Epidermal melanocyte (primary cell): ENCODE data around the gene HAUS8.
A peak's percentile ranks its signal among the peaks of the same experiment; 100 is the strongest.
"Not testable (repeated sequence)": the region's sequence is repeated elsewhere in the genome, so short reads cannot be mapped to it uniquely, and the experiment has no call there.

Experiments used
- DNase-seq: peaks from one replicate; pipeline ENCODE4 v3.0.0; 2011; ENCODE audit warnings: low spot score; ENCODE audit not compliant: insufficient read length

Gene HAUS8

DNA sequence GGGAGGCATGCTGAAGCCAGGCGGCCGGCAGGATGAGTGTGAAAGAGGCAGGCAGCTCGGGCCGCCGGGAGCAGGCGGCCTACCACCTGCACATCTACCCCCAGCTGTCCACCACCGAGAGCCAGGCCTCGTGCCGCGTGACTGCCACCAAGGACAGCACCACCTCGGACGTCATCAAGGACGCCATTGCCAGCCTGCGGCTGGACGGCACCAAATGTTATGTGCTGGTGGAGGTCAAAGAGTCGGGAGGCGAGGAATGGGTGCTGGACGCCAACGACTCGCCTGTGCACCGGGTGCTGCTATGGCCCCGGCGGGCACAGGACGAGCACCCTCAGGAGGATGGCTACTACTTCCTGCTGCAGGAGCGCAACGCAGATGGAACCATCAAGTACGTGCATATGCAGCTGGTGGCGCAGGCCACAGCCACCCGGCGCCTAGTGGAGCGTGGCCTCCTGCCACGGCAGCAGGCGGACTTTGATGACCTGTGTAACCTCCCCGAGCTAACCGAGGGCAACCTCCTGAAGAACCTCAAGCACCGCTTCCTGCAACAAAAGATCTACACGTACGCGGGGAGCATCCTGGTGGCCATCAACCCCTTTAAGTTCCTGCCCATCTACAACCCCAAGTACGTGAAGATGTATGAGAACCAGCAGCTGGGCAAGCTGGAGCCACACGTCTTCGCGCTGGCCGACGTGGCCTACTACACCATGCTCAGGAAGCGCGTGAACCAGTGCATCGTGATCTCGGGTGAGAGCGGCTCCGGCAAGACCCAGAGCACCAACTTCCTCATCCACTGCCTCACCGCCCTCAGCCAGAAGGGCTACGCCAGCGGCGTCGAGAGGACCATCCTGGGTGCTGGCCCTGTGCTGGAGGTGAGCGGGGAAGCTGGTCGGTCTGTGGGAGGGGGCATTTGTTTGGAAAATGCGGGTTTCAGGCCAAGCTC lies 26.7 kb upstream of the HAUS8 start:
- DNase-seq, result no peak

DNA sequence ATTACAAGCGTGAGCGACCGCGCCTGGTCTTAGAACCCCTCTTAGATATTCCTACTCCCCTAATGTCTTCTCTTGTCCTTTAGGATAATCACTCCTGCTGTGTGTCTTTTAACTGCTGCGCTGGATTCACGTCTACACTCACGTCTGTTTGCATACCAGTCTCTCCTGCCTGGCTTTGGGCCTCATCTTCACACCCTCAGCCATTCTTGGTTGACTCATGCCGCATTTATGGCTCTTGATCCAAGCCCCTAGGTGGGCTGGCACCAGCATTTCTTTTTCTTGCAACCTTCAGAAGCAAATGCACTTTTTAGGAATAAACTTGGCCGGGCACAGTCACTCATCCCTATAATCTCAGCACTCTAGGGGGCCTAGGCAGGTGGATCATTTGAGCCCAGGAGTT lies 23.1 kb upstream of the HAUS8 start:
- no peak for DNase-seq

DNA sequence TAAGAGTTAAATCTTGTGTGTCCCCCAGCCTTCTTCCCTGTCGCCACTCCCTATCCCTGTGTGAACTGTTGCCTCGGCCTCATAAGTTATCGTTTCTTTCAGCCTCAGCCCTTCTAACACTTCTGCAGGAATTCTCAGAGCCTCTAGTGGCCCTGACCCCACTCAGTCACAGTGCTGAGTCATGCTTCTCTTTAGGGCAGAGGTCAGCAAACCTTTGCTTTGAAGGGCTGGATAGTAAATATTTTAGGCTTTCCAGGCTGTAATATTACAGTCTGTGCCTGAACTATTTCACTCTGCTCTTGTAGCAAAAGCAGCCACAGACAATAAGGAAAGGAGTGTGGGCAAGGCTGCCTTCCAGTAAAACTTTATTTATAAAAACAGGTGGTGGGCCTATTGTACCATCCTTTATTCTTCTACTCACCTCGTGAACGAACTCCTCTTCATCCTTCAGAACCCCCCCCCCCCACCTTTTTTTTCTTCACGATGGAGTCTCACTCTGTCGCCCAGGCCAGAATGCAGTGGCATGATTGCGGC lies 22.4 kb upstream of the HAUS8 start:
- DNase-seq, result no peak

DNA sequence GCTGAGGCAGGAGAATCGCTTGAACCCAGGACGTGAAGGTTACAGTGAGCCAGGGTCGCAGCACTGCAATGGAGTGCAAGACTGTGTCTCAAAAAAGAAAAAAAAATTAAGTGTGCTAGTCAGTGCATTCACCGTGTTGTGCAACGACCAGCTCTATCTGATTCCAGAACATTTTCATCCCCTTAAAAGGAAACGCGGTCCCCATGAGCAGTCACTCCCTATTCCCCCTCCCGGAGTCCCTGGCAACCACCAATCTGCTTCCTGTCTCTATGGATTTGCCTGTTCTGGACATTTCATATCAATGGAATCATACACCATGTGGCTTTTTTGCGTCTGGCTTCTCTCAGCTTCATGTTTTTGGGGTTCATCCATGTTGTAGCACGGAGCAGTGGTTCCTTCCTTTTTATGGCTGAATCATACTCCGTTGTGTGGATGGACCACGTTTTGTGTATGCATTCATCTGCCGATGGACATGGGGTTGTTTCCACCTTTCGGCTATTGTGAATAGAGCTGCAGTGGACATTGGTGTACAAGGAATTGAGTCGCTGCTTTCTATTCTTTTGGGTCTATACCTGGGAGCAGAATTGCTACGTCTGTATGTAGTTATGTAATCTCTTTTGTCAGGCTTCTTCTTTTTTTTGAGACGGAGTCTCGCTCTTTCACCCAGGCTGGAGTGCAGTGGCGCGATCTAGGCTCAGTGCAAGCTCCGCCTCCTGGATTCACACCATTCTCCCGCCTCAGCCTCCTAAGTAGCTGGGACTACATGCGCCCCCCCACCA lies 20.1 kb upstream of the HAUS8 start:
- DNase-seq, result no peak

DNA sequence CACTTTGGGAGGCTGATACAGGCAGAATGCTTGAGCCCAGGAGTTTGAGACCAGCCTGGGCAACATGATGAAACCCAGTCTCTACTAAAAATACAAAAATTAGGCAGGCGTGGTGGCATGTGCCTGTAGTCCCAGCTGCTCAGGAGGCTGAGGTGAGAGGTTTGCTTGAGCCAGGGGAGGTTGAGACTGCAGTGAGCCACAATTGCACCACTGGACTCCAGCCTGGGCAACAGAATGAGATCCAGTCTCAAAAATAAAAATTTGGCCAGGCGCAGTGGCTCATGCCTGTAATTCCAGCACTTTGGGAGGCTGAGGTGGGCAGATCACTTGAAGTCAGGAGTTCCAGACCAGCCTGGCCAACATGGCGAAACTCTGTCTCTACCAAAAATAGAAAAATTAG lies 19.4 kb upstream of the HAUS8 start:
- not testable (repeated sequence) for DNase-seq

DNA sequence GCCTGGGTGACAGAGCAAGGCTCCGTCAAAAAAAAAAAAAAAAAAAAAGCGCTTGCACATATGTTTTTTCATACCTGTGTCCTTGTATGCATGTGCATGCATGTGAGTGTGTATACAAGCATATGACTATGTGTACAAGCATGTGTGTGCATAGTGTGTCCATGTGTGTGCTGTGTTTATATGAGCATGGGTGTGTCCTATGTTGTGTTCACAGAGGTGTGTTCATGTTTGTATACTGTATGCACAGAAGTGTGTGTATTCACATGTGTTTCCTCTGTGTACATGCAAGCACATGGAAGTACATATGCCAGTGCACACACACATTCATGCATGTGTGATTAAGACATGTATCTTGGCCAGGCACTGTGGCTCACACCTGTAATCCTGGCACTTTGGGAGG lies 17.4 kb upstream of the HAUS8 start:
- DNase-seq, result no peak

DNA sequence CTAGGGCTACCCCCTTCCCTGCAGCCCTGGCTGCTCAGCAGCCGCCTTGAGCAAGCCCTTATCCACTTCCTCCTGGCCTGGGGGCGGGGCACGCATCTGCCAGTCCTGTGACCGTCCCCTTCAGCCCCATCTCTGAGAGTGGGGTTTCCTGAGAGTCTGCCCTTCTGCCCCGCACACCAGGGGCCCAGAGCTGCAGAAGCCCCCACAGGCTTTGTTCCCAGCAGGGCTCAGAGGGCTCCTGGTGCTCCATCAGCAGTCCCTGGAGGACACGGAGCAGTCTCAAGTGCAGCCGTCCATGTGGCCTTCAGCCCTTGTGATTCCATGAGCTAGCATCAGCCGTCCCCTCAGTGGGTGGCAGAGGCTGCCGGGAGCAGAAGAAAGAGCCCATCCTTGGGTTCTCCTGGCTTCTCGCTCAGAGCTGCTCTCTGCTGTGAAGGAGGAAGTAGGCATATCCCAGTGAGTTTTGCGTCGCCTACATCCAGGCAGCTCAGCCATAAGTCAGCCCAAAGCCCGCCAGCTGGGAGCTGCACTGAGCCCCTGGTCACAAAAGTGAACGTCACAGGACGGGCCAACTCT lies 16.6 kb upstream of the HAUS8 start:
- DNase-seq, result no peak

DNA sequence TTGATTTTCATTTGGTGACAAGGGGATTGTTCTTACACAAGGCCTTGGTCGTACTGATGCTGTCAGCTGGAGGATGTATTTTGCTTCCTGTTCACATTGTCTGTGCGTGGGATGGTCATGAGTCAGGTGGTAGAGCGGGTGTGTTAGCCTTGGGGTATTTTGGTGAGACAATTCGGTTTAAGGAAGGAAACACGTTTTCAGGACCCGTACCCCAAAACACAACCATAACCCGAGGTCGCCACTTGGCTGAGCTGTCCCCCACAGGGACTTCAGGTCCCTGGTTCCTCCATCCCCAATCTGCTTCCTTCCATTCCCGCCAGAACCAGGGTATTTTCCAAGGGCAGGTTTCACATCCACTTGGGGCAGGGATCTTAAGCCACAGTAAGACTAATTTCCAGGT lies 15.3 kb upstream of the HAUS8 start:
- no peak for DNase-seq

DNA sequence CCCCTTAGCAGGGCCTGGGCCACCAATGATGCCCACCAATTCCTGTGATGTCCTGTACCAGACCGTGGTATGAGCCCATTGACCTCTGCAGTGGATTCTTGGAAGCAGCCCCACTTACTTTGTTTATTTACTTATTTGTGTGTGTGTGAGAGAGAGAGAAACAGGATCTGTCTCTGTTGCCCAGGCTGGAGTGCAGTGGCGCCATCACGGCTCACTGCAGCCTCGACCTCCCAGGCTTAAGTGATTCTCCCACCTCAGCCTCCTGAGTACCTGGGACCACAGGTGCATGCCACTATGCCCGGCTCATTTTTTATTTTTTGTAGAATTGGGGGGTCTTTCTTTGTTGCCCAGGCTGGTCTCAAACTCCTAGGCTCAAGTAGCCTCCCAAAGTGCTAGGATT lies 13.3 kb upstream of the HAUS8 start:
- no peak for DNase-seq

DNA sequence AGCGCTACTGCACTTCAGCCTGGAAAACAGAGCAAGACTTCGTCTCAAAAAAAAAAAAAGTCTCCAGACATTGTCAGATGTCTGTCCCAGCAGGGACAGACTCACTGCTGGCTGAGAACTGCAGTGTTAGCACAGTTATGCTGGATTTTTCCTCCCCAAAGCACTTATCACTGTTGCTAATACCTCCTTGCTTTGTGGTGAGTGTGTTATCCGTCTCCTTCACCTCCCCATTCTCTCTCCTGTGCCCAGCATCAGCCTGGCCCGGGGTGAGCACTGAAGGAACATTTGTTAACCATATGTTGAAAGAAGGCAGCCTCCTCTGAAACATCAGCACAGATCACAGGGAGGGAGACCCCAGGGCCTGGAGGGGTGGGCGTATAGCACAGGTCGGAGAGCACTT lies 11.6 kb upstream of the HAUS8 start:
- DNase-seq, result no peak

DNA sequence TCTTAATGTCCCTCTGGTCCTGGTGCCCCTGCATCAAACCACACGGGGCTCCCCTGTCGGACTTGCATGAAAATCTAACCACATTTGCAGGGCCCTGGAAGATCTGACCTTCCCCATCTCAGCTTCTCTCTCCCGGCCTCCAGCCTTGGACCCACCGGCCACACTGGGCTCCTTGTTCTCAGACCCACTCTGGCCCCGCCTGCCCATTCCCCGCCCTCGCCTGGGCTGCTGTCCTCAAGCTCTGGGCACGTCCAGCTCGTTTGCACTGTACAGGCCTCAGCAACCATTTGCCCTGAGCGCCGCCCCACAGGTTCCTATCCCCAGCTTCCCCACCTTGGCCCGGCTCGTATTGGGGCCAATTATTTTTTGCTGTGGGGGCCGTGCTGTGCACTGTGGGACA lies 10.9 kb upstream of the HAUS8 start:
- no peak for DNase-seq

DNA sequence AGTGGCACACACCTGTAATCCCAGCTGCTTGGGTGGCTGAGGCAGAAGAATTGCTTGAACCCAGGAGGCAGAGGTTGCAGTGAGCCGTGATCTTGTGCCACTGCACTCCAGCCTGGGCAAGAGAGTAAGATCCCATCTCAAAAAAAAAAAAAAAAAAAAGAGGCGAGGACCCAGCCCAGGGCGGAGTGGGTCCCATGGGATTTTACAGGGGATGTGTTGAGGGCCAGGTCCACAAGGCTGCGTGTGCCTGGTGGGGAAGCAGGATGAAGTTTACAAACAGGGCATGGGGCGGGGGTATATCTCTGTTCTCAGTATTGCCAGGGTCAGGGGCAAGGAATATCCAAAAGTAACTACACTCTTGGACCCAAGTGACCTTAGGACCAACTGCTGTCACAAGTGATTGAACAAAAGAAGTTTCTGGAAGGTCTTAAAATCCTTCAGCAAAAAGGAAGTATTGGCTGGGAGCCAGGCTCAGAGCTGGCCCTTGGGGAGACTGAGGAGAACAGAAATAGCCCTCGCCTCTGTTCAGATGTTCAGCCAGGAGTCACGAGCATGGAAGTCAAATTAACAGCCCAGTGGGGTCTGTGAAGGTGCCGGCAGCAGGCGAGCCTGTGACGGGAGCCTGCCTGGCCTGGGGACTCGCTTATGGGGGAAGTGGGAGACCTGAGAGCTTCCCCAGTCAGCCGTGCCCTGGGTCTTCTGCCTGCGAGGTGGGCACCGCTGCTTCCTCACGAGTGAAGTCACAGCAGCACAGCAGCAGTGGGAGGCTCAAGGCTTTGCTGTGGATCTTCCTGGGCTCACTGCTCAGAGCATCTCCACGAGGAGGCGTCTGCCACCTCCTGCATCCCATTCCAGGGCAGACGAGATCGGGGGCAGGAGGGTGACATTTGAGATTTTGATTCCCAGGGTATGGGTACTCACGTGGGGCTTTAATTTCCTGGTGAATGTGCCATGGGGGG lies 6.7 kb upstream of the HAUS8 start:
- no peak for DNase-seq

DNA sequence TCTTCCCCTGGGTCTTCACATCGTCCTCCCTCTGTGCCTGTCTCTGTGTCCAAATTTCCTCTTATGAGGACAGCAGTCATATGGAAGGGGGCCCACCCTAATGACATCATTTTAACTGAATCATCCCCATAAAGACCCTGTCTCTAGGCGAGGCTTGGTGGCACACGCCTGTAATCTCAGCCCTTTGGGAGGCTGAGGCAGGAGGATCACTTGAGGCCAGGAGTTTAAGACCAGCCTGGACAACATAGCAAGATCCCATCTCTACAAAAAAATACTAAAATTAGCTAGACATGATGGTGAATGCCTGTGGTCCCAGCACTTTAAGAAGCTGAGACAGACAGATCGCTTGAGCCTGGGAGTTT lies 5.2 kb upstream of the HAUS8 start:
- no peak for DNase-seq

DNA sequence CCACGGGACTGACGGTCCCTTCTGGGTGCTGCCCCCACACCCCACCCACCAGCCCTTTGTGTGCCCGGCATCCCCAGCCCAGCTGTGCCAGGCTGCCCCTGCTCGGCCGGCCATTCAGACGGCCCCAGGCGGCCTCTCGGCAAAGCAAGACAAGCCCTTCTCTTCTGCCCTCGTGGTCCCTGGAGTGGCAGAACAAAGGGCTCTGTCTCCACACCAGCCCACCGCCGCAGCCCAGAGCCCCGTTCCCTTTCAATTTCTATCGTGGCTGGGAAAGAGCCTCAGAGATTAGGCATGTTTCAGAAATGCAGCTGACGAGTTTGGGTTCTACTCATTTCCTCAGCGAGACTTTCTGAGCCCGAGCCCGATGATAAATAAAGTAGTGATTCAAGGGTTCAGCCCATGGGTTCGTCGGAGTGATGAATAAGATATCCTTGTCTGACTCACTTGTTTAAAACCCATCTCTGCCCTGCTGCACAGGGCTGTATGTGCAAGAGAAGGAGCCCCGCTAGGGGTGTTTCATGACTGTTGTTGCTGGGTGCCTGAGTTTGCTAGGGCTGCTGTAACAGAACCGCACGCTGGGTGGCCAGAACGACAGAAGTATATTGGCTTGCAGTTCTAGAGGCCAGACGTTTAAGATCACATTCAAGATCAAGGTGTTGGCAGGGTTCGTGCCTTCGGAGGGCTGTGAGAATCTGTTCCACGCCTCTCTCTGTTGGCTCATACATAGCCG lies 4.6 kb upstream of the HAUS8 start:
- DNase-seq, result peak; percentile 72

DNA sequence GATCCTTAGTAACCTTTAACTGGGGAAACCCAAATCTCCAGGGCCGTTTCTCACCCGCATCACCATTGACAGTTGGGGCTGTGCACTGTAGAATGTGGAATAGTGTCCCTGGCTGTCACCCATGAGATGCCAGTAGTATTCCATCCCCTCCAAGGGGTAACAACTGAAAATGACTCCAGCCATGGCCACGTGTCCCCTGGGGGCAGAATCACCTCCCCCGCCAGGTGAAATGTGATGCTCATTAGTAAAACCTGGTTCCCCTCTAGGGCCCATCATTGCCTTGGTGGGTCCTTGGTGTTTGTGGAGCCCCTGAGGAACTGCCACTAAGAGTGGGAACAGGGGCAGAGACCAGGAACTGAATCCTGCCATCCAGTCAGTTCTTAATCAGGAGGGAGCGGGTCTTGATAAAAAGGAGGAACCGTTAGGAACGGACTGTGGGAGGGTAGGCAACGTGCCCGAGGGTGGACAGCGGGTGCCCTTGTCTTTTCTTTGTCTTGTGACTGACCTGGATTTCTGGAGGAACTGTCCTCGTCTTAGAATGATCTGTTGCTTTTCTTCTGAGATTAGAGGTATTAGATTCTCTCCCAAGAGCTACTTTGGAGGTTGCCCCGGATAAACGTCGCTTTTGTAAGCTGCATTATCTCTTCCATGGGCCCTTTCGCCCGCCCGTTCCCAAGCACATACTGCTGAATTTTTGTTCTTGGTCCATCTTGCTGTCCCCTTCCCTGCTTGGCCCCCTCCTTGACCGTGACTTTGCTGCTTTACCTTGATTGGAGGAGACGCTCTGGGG lies 3.9 kb upstream of the HAUS8 start:
- DNase-seq, result no peak

DNA sequence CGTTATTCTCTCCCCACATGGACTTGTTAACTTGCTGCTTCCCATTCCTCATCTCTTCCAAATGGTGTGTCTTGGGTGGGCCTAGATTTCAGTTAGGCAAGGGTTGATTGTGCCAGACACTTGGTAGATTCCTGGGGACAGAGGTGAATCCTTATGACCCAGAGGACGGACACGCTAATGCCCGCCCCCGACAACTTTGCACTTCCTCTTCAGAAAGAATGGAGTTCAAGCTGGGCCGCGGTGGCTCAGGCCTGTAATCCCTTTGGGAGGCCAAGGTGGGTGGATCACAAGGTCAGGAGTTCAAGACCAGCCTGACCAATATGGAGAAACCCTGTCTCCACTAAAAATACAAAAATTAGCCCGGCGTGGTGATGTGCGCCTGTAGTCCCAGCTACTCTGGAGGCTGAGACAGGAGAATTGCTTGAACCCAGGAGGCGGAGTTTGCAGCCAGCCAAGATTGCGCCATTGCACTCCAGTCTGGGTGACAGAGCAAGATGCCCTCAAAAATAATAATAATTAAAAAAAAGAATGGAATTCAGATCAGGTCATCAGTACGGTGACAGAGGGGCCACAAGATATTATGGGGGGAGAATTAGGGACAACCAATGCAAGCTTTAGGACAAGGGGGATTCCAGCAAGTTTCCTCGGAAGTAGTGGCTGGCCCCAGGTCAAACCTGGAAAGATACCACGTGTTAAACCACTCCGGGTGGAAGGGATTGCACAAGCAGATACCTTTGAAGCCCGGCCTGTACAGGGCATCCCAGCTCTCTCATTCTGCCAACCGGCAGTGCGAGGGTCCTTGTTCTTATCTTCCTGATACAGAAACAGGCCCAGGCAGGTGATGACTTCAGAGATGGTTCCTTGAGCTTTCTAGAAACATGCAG lies 3.0 kb upstream of the HAUS8 start:
- no peak for DNase-seq

DNA sequence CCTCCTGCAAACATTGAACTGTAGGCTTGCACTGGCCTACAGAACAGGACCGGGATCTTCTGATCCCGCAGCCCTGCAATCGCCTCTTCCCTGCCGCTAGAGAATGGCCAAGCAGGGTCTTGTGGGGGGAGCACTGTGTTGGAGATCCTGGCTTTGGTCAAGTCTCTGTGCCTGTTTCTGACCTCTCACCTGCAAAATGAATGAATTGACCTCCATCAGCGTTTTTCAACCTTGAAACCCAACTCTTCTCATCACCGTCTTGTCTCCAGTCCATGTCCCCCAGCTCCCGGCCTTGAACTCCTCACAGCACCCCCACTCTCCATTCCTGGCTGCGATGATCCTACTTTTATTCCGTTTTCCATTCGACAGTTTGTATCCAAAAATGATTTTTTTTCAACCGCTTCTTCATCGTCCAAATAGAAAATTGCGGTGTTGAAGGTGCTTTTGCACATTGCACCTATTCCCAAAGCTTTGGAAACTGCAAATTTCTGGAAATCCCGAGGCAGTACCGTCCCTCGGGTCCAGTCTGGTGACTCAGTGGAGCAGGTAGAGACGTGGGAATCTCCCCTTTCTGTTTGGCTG lies 2.3 kb upstream of the HAUS8 start:
- DNase-seq, result no peak

DNA sequence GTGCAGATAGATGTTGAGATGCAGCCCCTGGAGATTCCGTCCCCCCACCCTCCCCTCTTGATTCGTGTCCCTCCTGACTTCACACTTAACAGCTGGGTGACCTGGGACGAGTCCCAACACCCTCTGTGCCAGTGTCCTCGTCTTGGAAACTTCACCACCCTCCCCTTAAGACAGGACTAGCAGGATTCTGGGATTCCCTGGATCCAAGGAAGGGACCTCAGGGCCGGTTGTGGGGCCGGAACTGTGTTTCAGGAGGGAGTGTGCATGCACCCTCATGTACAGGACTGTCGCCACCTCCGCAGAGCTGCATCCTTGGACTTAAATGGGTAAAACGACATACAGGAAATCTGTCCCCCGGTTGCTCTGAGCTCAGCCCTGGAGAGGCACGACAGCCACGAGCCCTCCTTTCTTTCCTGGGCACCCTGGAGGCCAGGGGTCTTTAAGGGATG lies 1.3 kb upstream of the HAUS8 start:
- no peak for DNase-seq
